HG02571 (cell line): Measurements from ENCODE around the gene PMCH.
"Not testable (repeated sequence)": the region's sequence is repeated elsewhere in the genome, so short reads cannot be mapped to it uniquely, and the experiment has no call there.

Experiments used
- ATAC-seq: cut with Tn5 transposase; IDR thresholded peaks from one replicate; pipeline ENCODE4 v1.9.1; 2021; ENCODE audit warnings: mild to moderate bottlenecking, moderate library complexity; ENCODE audit not compliant: unreplicated experiment

Gene PMCH

DNA sequence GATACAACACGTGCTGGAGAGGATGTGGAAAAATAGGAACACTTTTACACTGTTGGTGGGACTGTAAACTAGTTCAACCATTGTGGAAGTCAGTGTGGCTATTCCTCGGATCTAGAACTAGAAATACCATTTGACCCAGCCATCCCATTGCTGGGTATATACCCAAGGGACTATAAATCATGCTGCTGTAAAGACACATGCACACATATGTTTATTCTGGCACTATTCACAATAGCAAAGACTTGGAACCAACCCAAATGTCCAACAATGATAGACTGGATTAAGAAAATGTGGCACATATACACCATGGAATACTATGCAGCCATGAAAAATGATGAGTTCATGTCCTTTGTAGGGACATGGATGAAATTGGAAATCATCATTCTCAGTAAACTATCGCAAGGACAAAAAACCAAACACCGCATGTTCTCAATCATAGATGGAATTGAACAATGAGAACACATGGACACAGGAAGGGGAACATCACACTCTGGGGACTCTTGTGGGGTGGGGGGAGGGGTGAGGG, 50.5 kb downstream of the PMCH start:
- not testable (repeated sequence) for ATAC-seq
